GM21737 (cell line): Measurements from ENCODE around the gene PRR32.
"Not testable (repeated sequence)": the region's sequence is repeated elsewhere in the genome, so short reads cannot be mapped to it uniquely, and the experiment has no call there.

Source experiments
- ATAC-seq: cut with Tn5 transposase; IDR thresholded peaks from one replicate; pipeline ENCODE4 v1.9.1; 2021; ENCODE audit warnings: mild to moderate bottlenecking, moderate library complexity; ENCODE audit not compliant: unreplicated experiment

The PRR32 gene, protein sequence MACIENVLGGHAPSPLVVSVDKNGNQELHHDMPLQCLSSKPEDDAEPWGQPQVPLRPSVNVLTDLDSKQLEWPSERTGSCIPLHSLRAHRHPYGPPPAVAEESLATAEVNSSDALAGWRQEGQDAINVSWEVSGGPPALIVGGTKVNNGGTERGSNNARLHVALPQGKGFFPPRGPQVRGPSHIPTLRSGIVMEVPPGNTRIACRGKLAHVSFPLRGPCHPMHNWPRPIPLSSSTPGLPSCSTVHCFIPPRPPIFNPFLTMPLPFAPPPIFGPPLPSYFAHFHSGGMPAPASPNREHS

DNA sequence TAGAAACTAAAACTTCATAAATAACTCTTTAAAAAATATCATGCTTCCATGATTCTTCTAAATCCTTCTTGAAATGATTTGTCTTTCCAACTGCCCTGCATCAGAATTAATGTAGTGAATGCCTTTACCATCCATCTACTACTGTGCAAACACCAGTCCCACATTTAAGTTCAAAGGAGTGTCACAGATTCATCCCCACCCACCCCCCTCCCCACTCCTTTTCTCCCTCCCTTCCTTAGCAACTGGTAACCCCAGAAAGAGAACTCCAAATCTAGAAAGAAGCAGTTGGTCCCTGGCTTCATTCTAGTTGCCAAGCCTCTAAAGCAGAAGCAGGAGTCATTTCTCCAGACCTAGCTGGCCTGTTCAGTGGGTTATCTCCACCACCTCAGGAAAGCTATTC lies at the start of gene PRR32:
Gene PRR32, plus strand, starts transcription at position 301 of the 400 bp plus-strand sequence. CDS start 115 bp downstream, outside the sequence.
- no peak for ATAC-seq

DNA sequence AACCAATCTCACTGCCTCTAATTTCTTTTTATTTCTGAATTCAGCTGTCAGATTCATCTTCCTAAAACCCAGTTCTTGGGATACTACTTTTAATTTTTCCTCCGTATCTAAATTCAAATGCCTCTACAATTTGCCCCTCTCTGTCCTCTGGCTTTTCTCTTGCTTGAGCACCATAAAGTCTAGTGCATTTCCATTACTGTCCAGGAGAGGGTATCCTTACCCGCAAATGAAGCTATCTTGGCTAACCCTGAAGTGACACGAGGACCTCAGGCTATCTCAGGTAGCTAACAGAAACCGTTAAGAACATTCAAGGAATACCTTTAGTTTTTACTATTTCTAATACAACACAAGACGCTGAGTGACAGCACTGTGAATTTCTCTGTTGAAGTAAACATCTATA lies 49.4 kb upstream of the PRR32 start:
- no peak for ATAC-seq

DNA sequence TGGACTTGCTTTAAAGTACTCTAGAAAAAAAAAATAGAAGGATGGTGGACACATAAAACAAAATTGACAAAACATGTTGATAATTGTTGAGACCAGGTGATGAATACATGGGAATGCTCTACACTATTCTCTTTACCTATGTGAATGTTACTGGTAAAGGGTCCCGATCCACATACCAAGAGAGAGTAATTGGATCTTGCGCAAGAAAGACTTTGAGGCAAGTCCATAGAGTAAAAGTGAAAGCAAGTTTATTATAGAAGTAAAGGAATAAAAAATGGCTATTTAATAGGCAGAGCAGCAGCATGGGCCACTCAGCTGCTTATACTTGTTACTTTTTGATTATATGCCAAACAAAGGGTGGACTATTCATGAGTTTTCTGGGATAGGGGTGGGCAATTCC lies 34.0 kb upstream of the PRR32 start:
- ATAC-seq = no peak

DNA sequence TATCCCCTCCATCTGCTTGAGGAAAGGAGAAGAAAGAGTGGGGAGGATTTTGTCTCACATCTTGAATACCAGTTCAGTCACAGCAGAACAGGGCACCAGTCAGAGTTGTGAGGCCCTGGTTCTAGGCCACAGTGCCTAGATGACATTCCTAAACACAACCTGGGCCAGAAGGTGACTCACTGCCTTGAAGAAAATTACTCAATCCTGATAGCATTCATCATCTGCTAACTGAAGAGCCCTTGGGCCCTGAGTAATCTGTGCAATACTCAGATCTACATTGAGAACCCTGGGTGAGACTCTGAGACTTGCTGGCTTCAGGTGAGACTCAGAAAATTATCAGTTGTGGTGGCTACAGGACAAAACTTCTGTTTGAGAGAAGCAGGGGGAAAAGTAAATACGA lies 20.5 kb upstream of the PRR32 start:
- ATAC-seq = no peak

DNA sequence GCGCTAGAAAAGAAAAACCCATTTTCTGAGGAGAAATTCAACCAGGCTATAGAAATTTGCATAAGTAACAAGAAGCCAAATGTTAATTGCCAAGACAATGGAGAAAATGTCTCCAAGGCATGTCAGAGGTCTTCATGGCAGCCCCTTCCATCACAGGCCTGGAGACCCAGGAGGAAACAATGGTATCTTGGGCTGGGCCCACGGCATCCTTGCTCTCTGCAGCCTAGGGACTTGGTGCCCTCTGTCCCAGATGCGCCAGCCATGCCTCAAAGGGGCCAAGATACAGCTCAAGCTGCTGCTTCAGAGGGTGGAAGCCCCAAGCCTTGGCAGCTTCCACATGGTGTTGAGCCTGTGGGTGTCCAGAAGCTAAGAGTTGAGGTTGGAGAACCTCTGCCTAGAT lies 12.7 kb upstream of the PRR32 start:
- ATAC-seq = not testable (repeated sequence)

DNA sequence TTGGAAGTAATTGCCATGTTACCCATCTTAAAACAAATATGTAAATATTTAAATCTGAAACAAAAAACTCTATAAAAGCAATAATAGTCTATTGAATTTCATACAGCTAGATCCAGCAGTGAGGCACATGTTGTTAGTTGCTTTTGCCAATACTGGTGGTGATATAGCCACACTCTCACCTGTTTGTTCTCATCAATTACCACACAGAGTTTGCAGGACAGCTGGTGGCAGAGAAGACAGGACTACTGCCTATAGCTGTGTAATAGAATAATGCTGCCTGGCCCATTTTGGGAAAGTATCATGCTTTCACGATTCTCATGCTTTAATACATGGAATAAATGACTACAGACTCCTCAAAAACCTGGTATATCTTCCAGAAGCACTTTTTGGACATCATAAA lies 3.7 kb upstream of the PRR32 start:
- ATAC-seq = no peak

DNA sequence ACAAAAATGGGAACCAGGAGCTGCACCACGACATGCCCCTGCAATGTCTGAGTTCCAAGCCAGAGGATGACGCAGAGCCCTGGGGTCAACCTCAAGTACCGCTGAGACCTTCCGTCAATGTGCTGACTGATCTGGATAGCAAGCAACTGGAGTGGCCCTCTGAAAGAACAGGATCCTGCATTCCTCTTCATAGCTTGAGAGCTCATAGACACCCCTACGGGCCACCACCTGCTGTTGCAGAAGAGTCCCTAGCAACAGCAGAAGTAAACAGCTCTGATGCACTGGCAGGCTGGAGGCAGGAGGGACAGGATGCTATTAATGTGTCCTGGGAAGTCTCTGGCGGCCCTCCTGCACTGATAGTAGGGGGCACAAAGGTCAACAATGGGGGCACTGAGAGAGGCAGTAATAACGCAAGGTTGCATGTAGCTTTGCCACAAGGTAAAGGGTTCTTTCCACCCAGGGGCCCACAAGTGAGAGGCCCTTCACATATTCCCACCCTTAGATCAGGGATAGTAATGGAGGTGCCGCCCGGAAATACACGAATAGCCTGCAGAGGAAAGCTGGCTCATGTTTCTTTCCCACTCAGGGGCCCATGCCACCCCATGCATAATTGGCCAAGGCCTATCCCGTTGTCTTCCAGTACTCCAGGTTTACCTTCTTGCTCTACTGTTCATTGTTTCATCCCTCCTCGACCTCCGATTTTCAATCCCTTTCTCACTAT lies 1.3 kb downstream of the PRR32 start:
- no peak for ATAC-seq

DNA sequence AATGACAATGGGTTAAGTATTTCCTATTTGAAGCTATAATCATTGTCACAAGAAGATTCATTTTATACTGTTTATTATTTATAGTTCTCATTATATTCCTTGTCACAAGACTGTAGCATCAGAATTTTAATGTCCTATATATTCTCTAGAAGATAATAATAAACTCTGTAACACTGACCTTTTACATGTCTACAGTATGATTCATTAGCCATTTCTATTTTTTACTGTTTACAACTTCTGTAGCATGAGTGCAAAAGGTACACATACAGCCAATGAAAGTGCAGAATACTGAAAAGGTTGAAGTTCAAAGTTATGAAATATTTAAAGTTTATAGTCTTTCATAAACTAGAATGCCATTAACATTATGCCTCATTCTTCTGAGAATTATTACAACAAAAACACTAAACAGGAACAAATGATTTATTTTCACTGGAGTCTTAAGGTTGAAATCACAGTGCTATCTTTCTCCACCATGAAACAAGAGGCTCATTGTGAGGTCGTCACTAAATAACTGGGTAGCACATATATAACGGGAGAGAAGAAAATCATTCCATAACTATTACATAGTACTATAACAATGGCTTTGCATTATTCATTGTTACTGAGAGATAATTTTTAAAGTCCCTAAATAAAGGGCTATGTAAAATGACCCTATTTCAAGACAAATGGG lies 4.9 kb downstream of the PRR32 start:
- ATAC-seq = no peak

DNA sequence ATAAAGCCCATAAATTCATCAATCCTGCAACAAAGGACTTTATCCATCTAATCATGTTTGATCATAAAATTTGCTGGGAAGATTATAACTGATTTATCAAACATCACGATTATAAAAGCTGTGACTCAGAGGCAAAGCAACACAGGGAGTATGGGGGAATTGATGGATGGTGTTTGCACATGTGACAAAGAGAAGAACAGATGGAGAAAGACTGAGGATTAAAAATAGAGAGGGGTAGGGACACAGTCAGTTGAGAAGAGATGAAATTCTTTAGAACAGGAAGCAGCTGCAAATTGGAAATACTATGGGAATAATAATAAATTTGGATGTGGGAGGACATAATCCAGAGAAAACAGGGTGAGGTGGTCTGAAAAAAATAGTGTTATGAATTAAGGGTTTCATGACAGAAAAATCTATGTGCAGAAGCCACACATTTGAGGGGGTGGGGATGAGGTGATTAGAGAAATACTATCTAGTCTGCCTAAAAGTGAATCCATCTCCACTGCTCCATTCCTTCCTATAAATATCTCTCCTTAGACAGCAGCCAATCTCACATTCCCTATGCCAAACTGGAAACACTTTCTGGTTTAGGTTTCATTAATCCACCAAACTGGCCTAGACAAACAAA lies 6.2 kb downstream of the PRR32 start:
- ATAC-seq = no peak

DNA sequence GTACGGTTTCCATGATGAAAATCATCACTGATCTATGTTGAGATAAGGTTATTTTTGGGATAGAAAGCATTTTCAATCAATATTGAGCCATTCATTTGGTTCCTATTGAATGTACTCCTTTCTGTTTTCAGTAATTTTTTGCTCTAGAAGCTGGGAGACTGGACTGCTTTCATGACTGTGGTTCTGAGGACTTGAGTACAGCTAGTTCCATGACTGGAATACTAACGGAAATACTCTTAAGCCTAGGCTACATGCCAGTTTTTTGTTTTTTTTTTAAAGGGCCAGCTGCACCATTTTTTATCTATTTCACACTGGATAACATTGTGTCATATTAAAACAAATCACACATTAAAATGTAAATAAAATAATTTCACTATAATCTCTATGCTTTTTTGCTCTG lies 16.7 kb downstream of the PRR32 start:
- ATAC-seq = no peak

DNA sequence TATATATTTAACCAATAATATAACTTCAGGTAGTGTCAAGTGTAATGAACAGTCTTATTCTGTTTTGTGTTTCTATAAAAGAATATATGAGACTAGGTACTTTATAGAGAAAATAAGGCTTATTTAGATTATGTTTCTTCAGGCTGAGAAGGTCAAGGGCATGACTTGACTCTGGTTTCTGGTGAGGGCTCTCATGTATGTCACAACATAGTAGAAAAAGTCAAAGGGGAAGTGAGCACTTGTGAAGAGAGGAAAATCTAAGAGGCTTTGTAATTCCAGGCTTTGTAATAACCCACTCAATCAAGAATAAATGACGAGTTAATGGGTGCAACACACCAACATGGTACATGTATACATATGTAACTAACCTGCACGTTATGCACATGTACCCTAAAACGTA lies 27.6 kb downstream of the PRR32 start:
- ATAC-seq = no peak

DNA sequence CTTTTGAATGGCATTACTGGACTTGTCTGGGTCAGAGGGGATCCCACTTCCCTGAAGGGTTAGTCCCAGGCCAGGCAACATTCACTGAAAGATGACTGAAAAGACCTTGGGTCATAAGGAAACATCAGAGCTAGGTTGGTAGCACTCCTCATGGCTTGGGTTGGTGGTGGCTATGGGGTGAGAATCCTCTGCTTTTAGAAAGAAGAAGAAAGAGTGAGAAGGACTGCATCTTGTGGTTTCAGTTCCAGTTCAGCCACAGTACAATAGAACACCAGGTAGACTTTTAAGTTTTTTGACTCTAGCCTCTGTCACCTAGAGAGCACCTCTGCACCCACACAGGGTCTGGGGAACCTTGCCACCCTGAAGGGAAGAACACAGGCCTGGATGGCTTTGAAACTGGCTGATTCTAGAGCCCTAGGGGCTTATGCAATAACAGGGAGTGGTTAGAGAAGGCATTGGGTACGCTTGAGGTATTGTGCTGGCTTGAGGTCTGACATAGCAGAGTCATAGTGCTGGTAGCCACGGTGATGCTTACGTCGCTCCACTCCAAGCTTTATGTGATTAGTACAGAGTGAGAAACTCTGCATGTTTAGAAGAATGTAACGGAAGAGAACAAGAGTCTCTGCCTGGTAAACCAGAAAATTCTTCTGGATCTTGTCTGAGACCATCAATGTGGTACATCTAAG lies 36.5 kb downstream of the PRR32 start:
- ATAC-seq = no peak
